Psoas muscle (tissue), 8 donors: ENCODE measurements around the gene ZNF277. TPM values are rescaled to one million over a fixed set of nuclear protein-coding genes. Genes with fewer than 3 reads are reported as not detected.

Experiments used
- ATAC-seq, 4 donors: fragments of 200-7000 bp; cut with Tn5 transposase; one replicate each; pipeline ENCODE4 v1.9.1; 2020; ENCODE audit warnings: moderate library complexity in 3 of 4, mild to moderate bottlenecking in 2 of 4
- DNase-seq, 2 donors: peaks; one replicate each; pipeline ENCODE4 v3.0.0-alpha.2; 2020
- H3K27ac ChIP-seq: fragments of 200-600 bp; one replicate; pipeline ENCODE4 v1.8.0; 2022
- H3K27me3 ChIP-seq, 3 donors: fragments of 200-600 bp in 1 of 3; one replicate each; pipeline versions ENCODE4 v1.6.1 to v1.8.0; 2013 to 2022; ENCODE audit warnings: low read length in 2 of 3, mild to moderate bottlenecking in 2 of 3, moderate library complexity in 1 of 3; ENCODE audit not compliant: insufficient read depth in 3 of 3
- H3K36me3 ChIP-seq, 2 donors: fragments of 200-600 bp in 1 of 2; one replicate each; pipeline versions ENCODE4 v1.6.1 to v1.8.0; 2013 to 2022; ENCODE audit warnings: low read depth in 1 of 2, mild to moderate bottlenecking in 1 of 2, moderate library complexity in 1 of 2; ENCODE audit not compliant: insufficient read depth in 1 of 2
- H3K4me1 ChIP-seq: fragments of 200-600 bp; one replicate; pipeline ENCODE4 v1.8.0; 2022
- H3K4me3 ChIP-seq: fragments of 200-600 bp; one replicate; pipeline ENCODE4 v1.8.0; 2022; ENCODE audit warnings: mild to moderate bottlenecking
- H3K9me3 ChIP-seq: fragments of 200-600 bp; one replicate; pipeline ENCODE4 v1.8.0; 2022
- CTCF ChIP-seq: fragments of 200-600 bp; IDR thresholded peaks from one replicate; pipeline ENCODE4 v1.8.0; 2022; ENCODE audit warnings: antibody characterized with exemption
- WGBS, 3 donors: extraction: QIAGEN DNeasy Blood & Tissue Kit; methylation state at CpG; one replicate each; pipeline versions ENCODE4 v1.1.6 to v1.1.7; 2013; 5-methylcytosine and 5-hydroxymethylcytosine counted together
- intact Hi-C, 2 donors: fragments of 100-400 bp; cut with DNase I; formaldehyde crosslinking; loops; one replicate each; pipeline versions ENCODE4 v1.11.0 to v1.14.2; 2022
- long read RNA-seq, 2 donors: library from polyadenylated mRNA; unstranded; transcript quantifications; one replicate each; pipeline ENCODE4 v2.0.0, GENCODE V29; 2021
- polyA plus RNA-seq, 3 donors: library from polyadenylated mRNA; stranded (reverse); fragments of 200-250 nt; gene quantifications; one replicate each; pipeline ENCODE4 v1.2.3, GENCODE V29; 2013
- total RNA-seq, 4 donors: library from RNA; stranded (reverse); fragmentation: NEBNext Ultra II Directional in 2 of 4; extraction: Animal tissue kit (Norgen Biotek cat#: 25700) in 2 of 4; gene quantifications; one replicate each; pipeline versions ENCODE4 v1.2.1 to v1.2.4, GENCODE V29; 2021 to 2023
- donor health status: healthy with polysubstance abuse.
- donor health status: DM: no; HTN: no; CAD: no; lungs with moderate emphysema.
- donor health status: Bipolar disorder and iron deficiency.
- donor health status: healthy.
- donor health status: DM: yes; HTN: yes; CAD: no.
- donor health status: DM: no; HTN: no; CAD: no.
- donor health status: DM: no; HTN: no; CAD: no.
- donor health status: DM: yes; HTN: yes; CAD: no.

The ZNF277 gene
- total RNA-seq (10 to 100 TPM; 10.0 to 13.3 (median 12.0) TPM), polyA plus RNA-seq (10 to 100 TPM in 1 of 3 donors, 1 to 10 TPM in 2; 6.9 to 16.7 (median 8.9) TPM)
- long read RNA-seq, donor 1, partial matches to known transcripts = 0 of 4 reads
- long read RNA-seq, donor 1, other reads (novel, unspliced or antisense) = 1 of 4 reads
- long read RNA-seq, donor 2, transcript ZNF277-201 (12 exons, 1,849 nt) = major isoform, 23 of 28 reads
- long read RNA-seq, donor 2, partial matches to known transcripts = 0 of 28 reads
- long read RNA-seq, donor 2, other reads (novel, unspliced or antisense) = 4 of 28 reads

- Histone ChIP-seq H3K4me1 (peaks cover 19% of the 10 kb centered on the region), H3K27me3 (no peaks in the 10 kb centered on the region), H3K4me3 (peak within 1 kb of the TSS; percentile 86), H3K27ac (peak within 1 kb of the TSS; percentile 90), H3K36me3 (no peaks in the 10 kb centered on the region), H3K9me3 (no peaks in the 10 kb centered on the region)
- intact Hi-C loops = loop anchor here (5.0 to 10.0 kb wide), 5 partner anchors 74 to 278 kb away; partner anchors contain the start of gene LSMEM1 (in 1 of the 2)
- TF ChIP-seq CTCF = no peak
- WGBS, 3 donors = 0 to 1% (median 0%) methylated on average over 60 to 67 of the region's 67 CpGs
- DNase-seq (peak; percentile 99), ATAC-seq (peak; percentile 94 to 97 (median 96))
Observed at GRCh38 chr7:112206238-112206990, at the start of gene ZNF277, which contains the start of gene DOCK4. ZNF277 (plus strand) TSS chr7:112206695; CDS start chr7:112206717, 22 bp downstream. DOCK4 (minus strand) TSS chr7:112206399; CDS start chr7:112206138, 261 bp downstream.

GRCh38 chr7:112157072-112157471 is 49.4 kb upstream of the ZNF277 start:
- Histone ChIP-seq H3K9me3 (no peaks in the 10 kb centered on the region), H3K36me3 (no peaks in the 10 kb centered on the region), H3K4me3 (no peak overlapping the region), H3K27ac (peak overlapping the region; percentile 26), H3K27me3 (no peaks in the 10 kb centered on the region), H3K4me1 (peaks cover 28% of the 10 kb centered on the region)
- whole genome bisulfite sequencing, 3 donors = 27 to 56% (median 51%) methylated on average over 4 of the region's 4 CpGs
- no peak for DNase-seq
- peak; percentile 66 to 88 (median 82) for ATAC-seq
- intact Hi-C loops = no loop called here
- TF ChIP-seq CTCF = no peak

- no peak for TF ChIP-seq CTCF
- no peak overlapping the region for H3K27ac ChIP-seq
- WGBS, 3 donors = 89 to 93% (median 91%) methylated on average over 8 of the region's 8 CpGs
- no peaks in the 10 kb centered on the region for H3K9me3 ChIP-seq
- DNase-seq (no peak), ATAC-seq (no peak)
- intact Hi-C loops = no loop called here
- no peaks in the 10 kb centered on the region for H3K27me3 ChIP-seq
- H3K36me3 ChIP-seq = no peaks in the 10 kb centered on the region
- H3K4me1 ChIP-seq = peaks cover 40% of the 10 kb centered on the region
- H3K4me3 ChIP-seq = no peak overlapping the region
Observed at GRCh38 chr7:112159351-112159750, 47.1 kb upstream of the ZNF277 start.

- no peak overlapping the region for H3K27ac ChIP-seq
- WGBS, 3 donors = 65 to 70% (median 65%) methylated on average over 2 of the region's 2 CpGs
- H3K27me3 ChIP-seq = no peaks in the 10 kb centered on the region
- H3K9me3 ChIP-seq = no peaks in the 10 kb centered on the region
- peaks cover 45% of the 10 kb centered on the region for H3K4me1 ChIP-seq
- ATAC-seq (peak; percentile 62 to 74 (median 70)), DNase-seq (no peak)
- intact Hi-C loops = no loop called here
- H3K4me3 ChIP-seq = no peak overlapping the region
- no peak for TF ChIP-seq CTCF
- H3K36me3 ChIP-seq = no peaks in the 10 kb centered on the region
Observed at GRCh38 chr7:112160130-112160770, 46.2 kb upstream of the ZNF277 start.
